Glutamatergic neuron (in vitro differentiated cells): ENCODE results near the gene XCL2. TPM values are rescaled to one million over a fixed set of nuclear protein-coding genes. Genes with fewer than 3 reads are reported as not detected.

Experiments
- DNase-seq: peaks from one replicate; pipeline ENCODE4 v3.0.0; 2022
- H3K27ac Mint-ChIP-seq: one replicate; pipeline ENCODE4 v1.8.0; 2020; ENCODE audit warnings: mild to moderate bottlenecking, mixed read lengths, inconsistent platforms; ENCODE audit not compliant: unreplicated experiment
- H3K27me3 Mint-ChIP-seq: one replicate; pipeline ENCODE4 v1.8.0; 2020; ENCODE audit warnings: mild to moderate bottlenecking, moderate library complexity, mixed read lengths, inconsistent platforms; ENCODE audit not compliant: unreplicated experiment
- H3K36me3 Mint-ChIP-seq: one replicate; pipeline ENCODE4 v1.8.0; 2020; ENCODE audit warnings: mild to moderate bottlenecking, mixed read lengths, inconsistent platforms; ENCODE audit not compliant: unreplicated experiment
- H3K4me1 Mint-ChIP-seq: one replicate; pipeline ENCODE4 v1.8.0; 2020; ENCODE audit warnings: mild to moderate bottlenecking, low read depth, mixed read lengths, inconsistent platforms; ENCODE audit not compliant: unreplicated experiment
- H3K4me3 Mint-ChIP-seq: one replicate; pipeline ENCODE4 v1.8.0; 2020; ENCODE audit warnings: mild to moderate bottlenecking, mixed read lengths, inconsistent platforms; ENCODE audit not compliant: unreplicated experiment
- H3K9me3 Mint-ChIP-seq: one replicate; pipeline ENCODE4 v1.8.0; 2020; ENCODE audit warnings: mild to moderate bottlenecking, moderate library complexity, mixed read lengths, inconsistent platforms; ENCODE audit not compliant: unreplicated experiment
- total RNA-seq: library from RNA; stranded (reverse); fragmentation: NEBNext Ultra II Directional; extraction: Animal tissue kit (Norgen Biotek cat#: 25700); gene quantifications from one replicate; pipeline ENCODE4 v1.2.1, GENCODE V29; 2021; ENCODE audit not compliant: unreplicated experiment
- TF ChIP-seq, protein P1 (sequence below): fragments of 200-600 bp; sonication (generic); IDR thresholded peaks from one replicate; pipeline ENCODE4 v1.5.0; 2021; ENCODE audit not compliant: partially characterized antibody, unreplicated experiment

The XCL2 gene
- total RNA-seq, 1 donor from 2014 or later: not detected

- H3K4me1 Mint-ChIP-seq: no peaks in the 10 kb centered on the region
- TF ChIP-seq, protein P1, sequence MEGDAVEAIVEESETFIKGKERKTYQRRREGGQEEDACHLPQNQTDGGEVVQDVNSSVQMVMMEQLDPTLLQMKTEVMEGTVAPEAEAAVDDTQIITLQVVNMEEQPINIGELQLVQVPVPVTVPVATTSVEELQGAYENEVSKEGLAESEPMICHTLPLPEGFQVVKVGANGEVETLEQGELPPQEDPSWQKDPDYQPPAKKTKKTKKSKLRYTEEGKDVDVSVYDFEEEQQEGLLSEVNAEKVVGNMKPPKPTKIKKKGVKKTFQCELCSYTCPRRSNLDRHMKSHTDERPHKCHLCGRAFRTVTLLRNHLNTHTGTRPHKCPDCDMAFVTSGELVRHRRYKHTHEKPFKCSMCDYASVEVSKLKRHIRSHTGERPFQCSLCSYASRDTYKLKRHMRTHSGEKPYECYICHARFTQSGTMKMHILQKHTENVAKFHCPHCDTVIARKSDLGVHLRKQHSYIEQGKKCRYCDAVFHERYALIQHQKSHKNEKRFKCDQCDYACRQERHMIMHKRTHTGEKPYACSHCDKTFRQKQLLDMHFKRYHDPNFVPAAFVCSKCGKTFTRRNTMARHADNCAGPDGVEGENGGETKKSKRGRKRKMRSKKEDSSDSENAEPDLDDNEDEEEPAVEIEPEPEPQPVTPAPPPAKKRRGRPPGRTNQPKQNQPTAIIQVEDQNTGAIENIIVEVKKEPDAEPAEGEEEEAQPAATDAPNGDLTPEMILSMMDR: no peak
- H3K27ac Mint-ChIP-seq: no peak overlapping the region
- DNase-seq: no peak
- H3K9me3 Mint-ChIP-seq: peaks cover 3% of the 10 kb centered on the region
- H3K27me3 Mint-ChIP-seq: peaks cover 3% of the 10 kb centered on the region
- H3K4me3 Mint-ChIP-seq: no peak overlapping the region
- no peaks in the 10 kb centered on the region for H3K36me3 Mint-ChIP-seq
Observed at GRCh38 chr1:168512864-168513595, 30.8 kb downstream of the XCL2 start.

DNA sequence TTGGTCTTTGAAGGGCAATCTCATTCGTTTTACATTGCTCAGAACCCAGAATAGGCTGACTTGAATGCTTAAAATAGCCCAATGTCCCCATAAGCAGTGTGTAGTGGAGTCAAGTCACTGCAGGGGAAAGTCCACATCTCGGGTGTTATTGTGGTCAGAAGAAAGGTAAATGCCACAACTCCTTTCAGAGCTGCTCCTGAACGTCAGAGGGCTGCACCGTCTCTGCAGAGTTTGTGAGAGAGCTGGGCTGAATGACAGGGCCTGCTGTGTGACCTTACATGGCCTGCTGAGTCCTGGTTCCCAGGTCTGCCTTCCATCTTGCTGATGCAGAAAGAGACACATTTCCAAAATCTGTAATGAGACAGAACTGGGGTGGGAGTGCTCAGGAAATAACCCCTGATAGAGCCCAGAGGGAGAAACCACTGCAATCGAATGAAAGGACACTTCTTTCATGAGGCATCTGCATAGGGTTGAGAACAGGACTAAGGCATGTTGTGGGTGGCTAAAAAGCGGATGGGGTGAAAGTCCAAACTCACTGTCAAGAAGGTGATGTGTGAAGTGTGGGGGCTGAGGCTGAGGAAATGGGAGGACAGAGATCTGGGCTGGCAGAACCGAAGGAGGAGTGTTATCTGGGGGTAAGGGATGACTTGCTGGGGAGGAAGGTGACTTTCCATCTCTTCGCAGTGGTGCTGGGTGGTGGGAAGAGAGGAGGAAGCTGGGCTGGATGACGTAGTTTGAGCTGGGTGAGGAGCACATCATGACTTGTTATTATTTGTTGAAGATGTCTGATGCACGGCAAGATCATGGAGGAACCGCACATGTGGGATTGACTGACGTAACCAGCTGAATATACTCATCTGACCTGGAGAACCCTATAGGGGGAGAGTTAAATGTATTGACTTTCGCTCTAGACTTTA, 33.7 kb downstream of the XCL2 start:
- no peaks in the 10 kb centered on the region for H3K36me3 Mint-ChIP-seq
- H3K27me3 Mint-ChIP-seq: peaks cover 3% of the 10 kb centered on the region
- TF ChIP-seq, protein P1: no peak
- no peak for DNase-seq
- H3K4me1 Mint-ChIP-seq: no peaks in the 10 kb centered on the region
- H3K27ac Mint-ChIP-seq: no peak overlapping the region
- H3K9me3 Mint-ChIP-seq: peaks cover 3% of the 10 kb centered on the region
- H3K4me3 Mint-ChIP-seq: no peak overlapping the region

DNA sequence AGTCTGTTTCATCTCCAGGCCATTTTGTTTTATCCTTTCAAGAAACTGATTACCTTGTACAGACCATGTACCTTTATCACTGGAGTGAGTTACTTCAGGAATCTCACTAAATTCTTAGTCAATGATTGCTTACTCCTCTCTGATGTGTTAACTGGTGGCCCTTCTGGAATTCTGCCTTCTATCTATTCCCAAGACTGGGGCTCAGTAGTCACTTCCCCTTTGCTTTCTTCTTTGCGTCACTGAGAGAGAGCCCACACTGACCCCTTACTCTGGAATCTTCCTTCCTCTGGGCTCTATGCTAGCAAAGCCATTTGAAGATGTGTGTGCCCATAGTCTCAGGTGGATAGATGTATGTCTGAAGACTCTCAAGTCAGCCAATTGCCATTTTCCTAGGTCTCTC, 34.6 kb downstream of the XCL2 start:
- H3K4me3 Mint-ChIP-seq: no peak overlapping the region
- no peaks in the 10 kb centered on the region for H3K36me3 Mint-ChIP-seq
- H3K4me1 Mint-ChIP-seq: no peaks in the 10 kb centered on the region
- TF ChIP-seq, protein P1: no peak
- no peak for DNase-seq
- peaks cover 3% of the 10 kb centered on the region for H3K9me3 Mint-ChIP-seq
- no peak overlapping the region for H3K27ac Mint-ChIP-seq
- peaks cover 3% of the 10 kb centered on the region for H3K27me3 Mint-ChIP-seq

- peaks cover 4% of the 10 kb centered on the region for H3K9me3 Mint-ChIP-seq
- H3K36me3 Mint-ChIP-seq: no peaks in the 10 kb centered on the region
- H3K27ac Mint-ChIP-seq: no peak overlapping the region
- DNase-seq: no peak
- TF ChIP-seq, protein P1: no peak
- no peaks in the 10 kb centered on the region for H3K4me1 Mint-ChIP-seq
- peaks cover 3% of the 10 kb centered on the region for H3K27me3 Mint-ChIP-seq
- no peak overlapping the region for H3K4me3 Mint-ChIP-seq
Observed at GRCh38 chr1:168507828-168508227, 36.0 kb downstream of the XCL2 start.
